HG03469 (cell line): Measurements from ENCODE around the gene SDR42E1.
"Not testable (repeated sequence)": the region's sequence is repeated elsewhere in the genome, so short reads cannot be mapped to it uniquely, and the experiment has no call there.

ENCODE experiments used
- ATAC-seq: cut with Tn5 transposase; IDR thresholded peaks from one replicate; pipeline ENCODE4 v1.9.1; 2021; ENCODE audit warnings: mild to moderate bottlenecking, moderate library complexity, moderate number of reproducible peaks; ENCODE audit not compliant: unreplicated experiment

The SDR42E1 gene

DNA sequence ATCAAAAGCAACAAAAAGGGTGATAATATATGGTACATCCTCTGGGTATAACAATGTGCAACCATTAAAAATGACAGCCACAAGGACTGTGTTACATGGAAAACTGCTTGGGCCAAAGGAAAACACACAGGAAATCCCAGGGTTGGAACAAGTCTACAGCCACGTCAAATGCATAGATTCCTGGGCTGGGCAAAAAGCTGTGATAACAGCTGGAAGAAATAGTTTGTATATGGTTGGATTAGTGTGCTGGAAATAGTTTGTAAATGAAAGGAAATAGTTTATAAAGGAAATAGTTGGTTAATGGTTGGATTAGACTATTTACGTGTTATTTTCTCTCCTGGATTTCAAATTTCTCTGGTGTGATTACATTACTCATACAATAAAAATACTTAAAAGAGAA, 26.4 kb upstream of the SDR42E1 start:
- ATAC-seq = no peak

DNA sequence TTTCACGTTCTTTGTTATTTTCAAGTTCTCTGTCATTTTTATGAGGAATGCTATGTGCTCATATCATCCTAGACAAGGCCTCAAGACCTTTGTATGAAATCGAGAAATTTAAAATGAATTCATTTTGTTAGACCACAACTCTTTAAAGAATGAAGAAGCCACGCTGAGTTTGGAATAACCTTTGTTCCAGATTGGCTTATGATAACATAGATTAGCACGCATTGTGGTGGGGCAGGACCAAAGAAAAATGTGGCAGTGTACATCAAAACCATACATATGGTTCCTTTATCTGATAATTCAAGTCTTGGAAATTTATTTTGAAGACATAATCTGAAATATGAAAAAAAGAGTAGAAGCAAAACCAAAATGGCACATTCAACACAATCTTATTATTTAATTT, 26.0 kb upstream of the SDR42E1 start:
- no peak for ATAC-seq

DNA sequence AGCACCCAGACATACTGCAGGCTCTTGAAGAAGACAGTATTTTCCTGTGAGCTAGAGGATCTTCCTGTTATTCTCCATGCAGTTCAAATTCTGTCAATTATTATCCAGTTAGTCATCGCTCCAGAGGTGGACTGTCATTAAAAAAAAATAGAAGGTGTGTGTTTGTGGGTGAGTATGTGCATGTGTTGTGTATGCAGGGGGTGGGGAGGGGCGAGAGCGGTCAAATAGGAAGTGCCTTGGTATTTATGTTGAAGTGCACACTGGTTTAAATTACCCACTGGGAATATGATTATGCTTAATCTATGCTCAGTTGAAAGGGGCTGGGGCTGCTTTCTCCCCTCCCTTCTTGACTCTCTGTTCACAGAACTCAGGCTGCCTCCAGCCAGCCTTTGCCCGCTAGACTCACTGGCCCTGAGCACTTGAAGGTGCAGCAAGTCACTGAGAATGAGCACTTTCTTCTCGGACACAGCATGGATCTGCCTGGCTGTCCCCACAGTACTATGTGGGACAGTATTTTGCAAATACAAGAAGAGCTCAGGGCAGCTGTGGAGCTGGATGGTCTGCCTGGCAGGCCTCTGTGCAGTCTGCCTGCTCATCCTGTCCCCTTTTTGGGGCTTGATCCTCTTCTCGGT, 23.8 kb upstream of the SDR42E1 start, which contains the start of gene HSD17B2:
Gene HSD17B2, plus strand, starts transcription at position 273 of the 632 bp plus-strand sequence. Its CDS starts 172 bp downstream, at position 445.
- ATAC-seq = no peak

DNA sequence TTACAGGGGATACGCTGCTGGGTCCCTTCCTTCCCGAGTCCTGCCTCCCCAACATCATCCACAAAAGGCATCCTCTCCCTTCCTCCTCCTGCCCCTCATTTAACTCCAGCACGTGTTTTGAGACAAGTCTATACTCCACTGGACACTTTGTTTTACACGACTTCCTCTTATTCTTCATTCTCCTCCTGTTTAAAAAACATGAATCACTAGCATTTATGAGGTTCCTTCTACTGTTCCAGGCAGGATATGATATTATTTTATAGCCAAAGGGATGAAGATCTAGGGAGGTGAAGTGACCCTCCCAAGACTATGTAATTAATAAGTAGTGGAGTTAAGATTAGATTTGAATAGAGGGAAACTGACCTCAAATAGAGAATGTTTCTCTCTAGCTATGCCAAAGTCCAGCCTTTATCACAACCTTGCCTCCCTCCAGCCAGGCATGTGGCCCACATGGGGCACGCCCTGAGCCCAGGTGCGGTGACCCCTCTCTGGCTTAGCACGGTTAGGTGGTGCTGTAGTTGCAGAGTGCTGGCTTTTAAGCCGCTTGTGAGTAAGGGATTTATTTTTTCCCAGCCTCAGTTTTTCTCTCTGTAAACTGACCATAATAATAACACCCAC, 22.5 kb upstream of the SDR42E1 start:
- no peak for ATAC-seq

DNA sequence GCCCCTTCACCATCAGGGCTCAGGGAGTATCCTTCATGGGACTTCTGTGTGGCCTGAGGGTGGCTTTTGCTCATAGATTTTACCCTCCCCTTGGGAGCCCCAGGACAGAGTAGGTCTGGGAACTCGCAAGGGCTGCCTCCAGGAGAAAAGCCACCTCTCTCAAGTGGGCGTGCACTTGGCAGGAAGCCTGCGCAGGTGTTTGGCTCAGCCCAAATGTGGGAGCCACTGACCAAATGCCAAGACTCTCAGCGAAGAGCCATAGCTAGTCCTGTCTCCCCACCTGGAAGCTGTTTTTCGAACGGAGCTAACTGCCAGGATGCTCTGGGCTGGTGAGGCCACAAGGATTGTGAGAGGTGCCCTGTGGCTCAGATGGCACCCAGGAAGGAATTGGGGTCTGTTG, 21.7 kb upstream of the SDR42E1 start:
- ATAC-seq = no peak

DNA sequence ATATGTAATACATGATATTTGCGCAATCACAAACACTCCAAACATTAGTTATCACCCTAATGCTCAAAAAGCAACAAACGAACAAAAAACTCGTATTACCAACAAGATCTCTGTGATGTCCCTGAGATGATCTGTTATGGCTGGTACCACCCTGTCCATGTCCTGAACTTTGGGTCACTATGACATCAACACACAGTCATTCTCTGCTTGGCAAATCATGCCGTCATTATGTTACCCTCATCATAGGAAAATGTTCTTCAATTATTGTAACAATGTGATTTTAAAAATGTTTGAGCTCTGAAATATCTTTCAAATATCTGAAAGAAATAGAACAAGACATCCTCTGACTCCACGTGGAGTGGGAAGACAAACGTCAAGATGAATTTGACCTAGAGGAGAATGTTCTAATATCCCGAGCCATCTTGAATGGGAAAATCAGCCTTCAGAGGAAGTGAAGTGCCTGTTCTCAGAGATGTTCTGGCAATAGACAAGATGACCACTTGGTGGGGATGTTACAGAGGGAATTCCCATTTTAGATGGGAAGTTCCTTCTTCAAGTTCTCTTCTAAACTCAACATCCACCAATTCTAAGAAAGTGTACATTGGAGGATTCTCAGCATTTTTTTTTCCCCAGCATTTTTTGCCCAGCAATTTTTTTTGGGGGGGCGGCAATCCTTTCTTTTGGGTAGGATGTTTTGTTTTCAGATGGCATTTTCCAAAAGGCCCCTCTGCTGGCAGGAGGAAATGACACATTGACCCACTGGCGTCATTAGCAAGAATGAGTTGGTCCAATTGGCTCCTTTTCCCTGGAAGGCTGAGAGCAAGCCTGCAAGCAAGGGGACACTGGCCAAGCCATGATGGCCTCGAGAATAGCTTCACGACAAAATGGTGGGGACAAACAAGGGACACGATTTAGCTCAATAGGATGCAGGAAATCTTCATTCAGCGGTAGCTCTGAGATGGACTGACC, 20.1 kb upstream of the SDR42E1 start:
- ATAC-seq = no peak

DNA sequence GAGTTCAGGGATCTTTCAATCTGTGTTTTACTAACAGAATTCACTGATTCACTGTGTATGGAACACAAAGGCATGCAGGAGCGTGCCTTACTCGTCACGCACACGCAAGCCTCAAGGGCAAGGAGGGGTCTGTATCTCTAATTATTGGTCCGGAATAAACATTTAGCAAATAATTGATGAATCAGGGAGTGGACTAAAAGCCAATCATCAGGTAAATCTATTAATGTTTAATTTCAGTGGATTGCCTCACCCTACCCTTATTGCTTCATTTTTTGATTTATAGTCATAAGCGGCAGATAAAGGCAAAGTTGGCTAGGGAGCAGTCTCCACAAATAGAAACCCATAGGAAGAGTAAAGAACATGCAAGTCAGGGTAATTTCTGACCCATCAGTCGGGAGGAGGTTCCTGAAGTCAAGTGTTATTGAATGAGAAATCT, 16.4 kb upstream of the SDR42E1 start:
- ATAC-seq = no peak

DNA sequence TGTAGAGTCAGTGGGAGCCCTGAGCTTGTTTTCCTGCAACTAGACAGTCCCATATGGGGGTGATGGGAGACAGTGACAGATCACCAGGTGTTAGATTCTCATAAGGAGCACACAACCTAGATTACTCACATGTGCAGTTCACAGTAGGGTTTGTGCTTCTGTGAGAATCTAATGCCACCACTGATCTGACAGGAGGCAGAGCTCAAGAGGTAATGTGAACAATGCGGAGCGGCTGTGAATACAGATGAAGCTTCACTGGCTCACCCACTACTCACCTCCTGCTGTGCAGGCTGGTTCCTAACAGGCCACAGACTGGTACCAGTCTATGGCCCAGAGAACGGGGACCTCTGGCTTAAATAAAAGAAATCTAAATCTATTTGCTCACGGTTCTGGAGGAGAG, 13.6 kb upstream of the SDR42E1 start:
- no peak for ATAC-seq

DNA sequence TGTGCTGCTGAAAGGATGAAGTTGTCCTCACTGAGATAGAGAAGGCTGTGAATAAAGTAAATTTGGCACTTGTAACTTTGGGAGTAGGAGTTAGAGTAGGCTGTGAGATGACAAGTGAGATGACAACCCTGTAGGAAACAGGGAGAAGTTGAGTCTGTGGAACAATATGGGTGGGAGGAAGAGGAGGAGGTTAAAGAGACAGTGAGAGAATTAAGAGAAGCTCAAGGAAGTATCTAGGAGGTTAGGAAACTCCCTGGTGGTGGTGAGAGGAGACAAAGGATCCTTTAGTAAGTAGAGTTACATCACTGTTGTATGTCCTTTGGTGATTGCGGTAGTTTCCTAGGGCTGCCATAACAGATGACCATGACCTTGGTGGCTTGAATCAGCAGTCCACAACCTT, 13.0 kb upstream of the SDR42E1 start:
- ATAC-seq = no peak

DNA sequence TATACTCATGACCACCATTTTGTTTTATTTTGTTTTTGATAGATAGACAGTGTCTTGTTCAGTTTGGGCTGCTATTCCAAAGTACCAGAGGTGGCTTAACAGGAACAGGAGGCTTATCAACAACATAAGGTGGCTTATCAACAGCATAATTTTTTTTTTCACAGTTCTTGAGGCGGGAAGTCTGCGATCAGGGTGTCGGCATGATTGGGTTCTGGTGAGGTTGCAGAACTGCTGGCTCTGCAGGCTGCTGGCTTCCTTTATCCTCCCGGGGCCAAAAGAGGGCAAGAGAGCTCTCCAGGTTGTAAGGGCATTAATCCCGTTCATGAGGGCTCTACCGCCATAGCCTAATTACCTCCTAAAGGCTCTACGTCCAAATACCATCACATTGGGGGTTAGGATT, 11.9 kb upstream of the SDR42E1 start:
- ATAC-seq = no peak

DNA sequence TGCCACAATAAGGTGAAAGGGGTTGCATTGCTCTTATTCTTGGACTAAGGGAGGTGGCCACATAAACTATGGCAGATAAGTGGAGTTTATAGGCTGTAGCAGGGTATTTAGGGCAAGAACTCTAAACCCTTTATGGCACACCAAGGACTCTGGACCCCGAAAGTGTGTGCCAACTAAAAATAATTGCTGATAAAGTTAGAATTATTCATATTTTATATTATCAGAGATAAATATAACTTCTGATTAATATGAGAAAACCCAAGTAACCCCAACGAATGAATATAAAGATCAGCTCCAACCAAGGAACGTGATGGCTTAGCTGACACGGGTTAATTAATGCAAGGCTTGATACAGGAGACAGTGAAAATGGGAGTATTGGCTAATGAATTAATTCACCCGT, 8.8 kb upstream of the SDR42E1 start:
- ATAC-seq = no peak

DNA sequence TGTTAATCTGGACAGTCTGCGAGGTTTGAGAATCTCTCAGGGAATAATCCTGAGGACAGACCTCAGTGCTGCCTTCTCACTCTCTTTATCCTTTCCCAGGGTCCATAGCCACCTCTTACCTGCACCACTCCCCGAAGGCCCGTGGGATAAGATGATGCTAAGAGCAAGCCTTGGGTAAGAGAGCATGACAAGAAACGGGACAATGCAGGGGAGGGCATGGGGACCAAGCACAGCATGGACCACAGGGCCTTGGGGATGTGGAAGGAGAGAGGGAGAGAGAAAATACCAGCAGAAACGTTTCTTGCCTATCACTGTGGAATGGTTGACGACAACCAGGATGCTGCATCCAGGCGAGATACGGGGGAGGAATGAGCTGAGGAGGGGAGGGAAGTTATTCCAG, 8.3 kb upstream of the SDR42E1 start:
- ATAC-seq = no peak

DNA sequence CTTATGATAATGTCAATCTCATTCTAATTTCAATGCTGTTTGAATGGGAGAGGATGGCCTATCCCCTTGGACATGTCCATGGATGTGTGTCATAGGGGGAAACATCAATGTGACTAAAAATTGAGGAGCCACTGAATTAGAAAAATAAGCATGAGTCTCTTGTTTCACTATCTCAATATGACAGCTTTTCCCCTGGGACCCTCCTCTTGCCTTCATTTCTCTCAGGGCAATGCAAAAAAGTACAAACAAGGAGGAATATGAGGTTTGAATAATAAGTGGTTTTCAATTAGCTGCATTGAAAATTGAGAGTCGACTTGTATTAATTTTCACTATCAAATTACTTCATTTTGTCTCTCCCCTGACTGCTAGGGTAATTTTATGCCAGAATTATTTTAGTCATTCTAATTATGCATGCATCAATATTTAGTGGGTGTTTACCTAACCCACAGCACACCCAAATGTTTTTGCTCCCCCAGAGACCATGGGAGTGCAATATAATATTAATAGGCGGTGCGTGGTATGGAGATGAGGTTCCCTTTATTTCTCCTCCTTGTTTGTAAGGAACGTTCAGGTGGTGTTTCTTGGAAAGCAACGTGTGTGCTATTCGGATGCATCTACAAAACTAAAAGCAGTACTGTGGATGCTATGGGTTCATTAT, 6.8 kb upstream of the SDR42E1 start:
- no peak for ATAC-seq

DNA sequence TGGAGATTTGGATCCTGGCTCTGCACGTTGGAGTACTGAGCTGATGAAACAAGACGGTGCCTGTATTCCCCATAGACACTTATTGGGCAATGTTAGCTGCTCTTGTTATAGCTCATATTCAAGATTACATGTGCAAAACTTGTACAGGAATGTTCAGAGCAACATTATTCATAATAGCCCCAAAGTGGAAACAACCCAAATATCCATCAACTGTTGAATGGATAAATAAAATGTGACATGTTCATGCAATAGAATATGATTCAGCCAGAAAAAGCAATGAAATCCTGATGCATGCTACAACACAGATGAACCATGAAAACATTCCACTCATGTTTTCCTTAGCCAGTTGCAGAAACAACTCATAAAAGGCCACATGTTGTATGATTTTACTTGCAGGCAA, 5.7 kb upstream of the SDR42E1 start:
- ATAC-seq = no peak

DNA sequence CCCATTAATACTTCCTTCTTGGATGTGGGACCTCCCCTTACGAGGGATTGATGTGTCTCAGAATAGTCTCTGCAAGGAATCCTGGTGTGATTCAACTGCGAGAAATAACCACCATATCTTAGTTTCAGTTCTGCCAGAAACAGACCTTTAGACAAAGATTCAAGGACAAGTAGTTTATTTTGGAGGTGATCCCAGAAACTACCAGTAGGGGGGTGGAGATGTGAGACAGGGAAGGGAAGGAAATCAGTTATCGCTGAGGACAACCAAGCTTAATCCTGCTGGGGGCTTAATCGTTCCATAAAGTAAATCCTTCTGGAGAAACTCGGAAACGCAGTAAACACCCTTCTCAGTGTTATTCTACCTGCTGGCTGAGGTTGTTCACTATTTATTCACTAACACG, 5.0 kb upstream of the SDR42E1 start:
- no peak for ATAC-seq

DNA sequence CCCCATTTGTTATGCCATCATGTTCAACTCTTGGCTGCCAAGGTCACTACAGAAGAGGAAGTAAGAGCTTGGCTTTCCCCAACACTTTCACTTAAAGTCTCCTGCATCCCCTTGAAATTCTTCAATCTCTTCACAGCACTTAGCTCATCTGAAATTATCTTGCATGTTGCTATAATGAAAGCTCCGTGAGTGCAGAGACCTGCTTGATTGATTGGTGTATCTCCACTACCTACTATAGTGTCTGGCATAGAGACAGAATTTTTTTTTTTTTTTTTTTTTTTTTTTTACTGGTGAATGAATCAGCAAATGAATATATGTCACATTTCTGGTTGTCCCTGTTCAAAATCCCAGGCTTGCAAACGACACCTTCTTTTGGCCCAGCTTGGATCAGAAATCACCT, 1.9 kb upstream of the SDR42E1 start:
- ATAC-seq = no peak

DNA sequence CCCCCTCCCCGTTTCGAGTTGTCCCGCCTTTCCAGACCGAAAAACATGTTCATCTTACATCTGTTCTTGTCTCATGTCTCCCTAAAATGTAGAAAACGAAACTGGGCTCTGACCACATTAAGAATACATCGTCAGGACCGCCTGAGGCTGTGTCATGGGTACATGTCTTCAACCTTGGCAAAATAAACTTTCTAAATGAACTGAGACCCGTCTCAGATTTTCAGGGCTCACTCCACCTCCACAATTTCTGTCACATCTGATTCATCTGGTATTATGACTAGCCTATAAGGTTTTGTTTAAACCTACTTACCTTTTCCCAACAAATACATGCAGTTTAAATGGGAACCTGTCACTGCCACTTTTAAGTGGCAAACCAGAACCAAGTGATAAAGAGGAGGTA, 621 bp downstream of the SDR42E1 start:
- no peak for ATAC-seq

DNA sequence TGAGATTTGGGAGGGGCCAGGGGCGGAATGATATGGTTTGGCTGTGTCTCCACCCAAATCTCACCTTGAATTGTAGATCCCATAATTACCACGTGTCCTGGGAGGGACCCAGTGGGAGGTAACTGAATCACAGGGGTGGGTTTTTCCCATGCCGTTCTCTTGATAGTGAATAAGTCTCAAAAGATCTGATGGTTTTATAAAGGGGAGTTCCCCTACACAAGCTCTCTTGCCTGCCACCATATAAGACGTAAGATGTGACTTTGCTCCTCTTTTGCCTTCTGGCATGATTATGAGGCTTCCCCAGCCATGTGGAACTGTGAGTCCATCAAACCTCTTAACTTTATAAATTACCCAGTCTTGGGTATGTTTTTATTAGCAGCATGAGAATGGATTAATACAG, 1.5 kb downstream of the SDR42E1 start:
- not testable (repeated sequence) for ATAC-seq

DNA sequence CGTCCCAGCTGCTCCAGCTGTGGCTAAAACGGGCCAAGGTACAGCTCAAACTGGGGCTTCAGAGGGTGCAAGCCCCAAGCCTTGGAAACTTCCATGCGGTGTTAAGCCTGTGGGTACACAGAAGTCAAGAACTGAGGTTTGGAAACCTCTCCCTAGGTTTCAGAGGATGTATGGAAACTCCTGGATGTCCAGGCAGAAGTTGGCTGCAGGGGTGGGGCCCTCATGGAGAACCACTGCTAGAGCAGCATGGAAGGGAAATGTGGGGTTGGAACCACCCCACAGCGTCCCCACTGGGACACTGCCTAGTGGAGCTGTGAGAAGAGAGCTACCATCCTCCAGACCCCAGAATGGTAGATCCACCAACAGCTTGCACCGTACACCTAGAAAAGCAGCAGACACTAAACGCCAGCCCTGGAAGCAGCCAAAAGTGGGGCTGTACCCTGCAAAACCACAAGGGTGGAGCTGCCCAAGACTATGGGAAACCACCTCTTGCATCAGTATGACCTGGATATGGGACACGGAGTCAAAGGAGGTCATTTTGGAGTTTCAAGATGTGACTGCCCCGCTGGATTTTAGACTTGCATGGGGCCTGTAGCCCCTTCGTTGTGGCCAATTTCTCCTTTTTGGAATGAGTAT, 2.2 kb downstream of the SDR42E1 start:
- ATAC-seq = no peak

DNA sequence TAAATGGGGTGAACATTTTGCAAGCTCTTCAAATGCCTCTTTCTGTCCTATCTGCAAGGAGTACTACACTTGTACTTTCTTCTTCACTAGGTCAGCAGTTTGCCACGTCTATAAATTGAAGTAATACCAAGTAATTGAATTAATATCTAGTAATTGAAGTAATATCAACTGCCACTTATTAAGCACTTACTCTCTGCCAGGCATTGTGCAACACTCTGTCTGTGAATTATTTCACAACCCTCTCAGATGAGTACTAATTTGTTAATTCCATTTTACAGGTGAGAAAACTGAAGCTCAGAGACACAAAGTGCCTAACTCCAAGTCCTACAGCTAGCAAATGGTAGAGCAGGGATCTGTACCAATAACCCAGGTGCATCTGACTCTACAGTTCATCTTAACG, 4.1 kb downstream of the SDR42E1 start:
- ATAC-seq = no peak

DNA sequence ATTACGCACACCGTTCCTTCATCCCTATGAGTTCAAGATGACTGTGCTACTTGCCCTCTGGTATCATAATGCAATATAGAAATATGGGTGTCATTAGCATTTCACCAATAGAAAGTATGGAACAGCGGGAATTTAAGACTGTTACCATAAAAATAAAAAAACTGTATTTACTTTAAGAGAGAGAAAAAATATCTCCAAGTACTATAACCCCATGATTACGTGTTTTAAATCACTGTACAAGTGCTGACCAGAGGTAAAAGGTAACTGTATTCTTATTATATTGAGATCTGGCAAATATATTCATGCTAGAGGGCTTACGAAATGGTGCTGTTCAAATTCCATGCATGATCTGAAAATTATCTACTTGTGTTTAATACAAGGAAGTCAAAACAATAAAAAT, 5.2 kb downstream of the SDR42E1 start:
- ATAC-seq = no peak
